A549 treated with dexamethasone at 1 μM for 4 hours (cell line): ENCODE results near the gene REPIN1. TPM values are rescaled to one million over a fixed set of nuclear protein-coding genes. Genes with fewer than 3 reads are reported as not detected.

ENCODE experiments used
- total RNA-seq: library from RNA; stranded (reverse); fragments of 200-300 nt; extraction: Qiagen RNA extraction; gene quantifications from 5 replicates; pipeline ENCODE4 v1.2.3, GENCODE V29; 2022

REPIN1 gene
- total RNA-seq: 62.7 to 82.7 TPM (median 76.0 TPM) in 5 replicates

DNA sequence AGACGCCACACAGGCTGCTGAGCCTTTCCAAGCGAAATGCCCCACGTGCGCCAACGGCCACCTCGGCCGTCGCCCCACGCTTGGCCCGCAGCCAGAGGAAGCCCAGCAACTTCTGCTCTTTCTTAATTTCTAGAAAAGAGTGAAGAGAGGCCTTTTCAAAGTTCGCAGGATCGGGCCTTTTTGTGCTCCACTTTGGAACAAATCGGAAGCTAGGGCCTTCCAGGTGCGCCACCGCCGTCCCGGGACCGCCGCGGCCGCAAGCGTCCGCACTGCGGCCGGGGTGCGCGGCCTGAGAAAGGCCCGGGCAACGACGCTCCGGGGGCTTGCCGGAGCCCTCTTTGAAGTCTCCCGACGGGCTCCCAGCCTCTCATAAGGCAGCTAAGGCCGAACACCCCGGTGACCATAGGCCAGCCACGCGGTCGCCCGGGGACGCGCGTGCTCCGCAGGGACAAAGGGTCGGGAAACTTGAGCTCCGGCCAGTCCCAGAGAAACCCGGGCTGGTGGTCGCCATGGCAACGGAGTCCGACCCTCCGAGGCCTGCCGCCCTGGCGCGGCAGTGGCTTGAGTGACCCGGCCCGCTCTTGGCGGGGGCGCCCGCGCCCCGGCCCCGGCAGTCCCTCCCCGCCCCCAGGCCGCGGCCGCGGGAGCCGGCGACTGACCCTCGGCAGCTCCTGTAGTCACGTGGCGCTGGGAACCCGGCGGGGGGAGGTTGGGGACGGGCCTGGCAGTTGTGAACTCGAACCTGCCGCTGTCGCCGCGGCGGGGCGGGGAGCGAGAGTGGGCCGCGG lies at the start of gene REPIN1:
TSS of gene REPIN1 (plus strand) at position 727 of the 788 bp plus-strand sequence. CDS start 890 bp downstream, outside the sequence.

DNA sequence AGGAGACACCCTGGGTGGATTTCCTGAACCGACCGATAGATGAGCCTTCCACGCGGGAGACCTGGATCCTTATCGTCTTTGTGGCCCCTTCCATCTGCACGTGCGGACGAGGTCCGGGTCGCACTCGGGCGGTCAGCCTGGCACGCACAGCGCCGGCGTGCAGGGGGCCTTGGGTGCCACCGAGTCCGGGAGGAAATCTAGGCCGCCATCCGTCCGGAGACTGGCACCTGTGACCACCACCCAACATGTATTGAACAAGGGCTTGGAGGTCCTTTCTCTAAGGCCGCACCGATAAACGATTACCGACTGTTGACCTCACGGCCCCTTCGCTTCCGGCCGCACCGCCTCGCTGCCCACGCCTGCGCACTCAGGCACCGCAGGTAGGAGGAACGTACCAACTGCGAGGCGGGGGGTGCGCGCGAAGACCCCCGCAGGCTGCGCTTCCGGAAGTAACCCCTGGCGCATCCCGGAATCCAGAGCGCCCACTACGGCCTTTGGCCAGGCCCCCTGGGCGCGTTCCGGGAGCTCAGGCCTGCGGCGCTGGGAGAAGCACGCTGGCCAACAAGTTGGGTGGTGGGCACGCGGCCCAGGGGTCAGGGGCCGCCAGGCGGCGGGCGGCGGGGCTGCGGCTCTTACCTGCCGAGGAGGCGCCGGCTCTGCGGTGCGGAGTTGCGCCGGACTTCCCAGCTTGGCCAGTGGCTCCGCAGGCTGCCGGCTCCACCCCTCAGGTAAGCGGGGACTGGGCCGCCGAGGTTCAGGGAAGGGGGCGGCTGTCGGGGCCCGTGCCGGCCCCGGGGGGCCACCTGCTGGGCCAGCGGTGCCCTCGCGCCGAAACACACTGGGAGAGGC lies 45.6 kb upstream of the REPIN1 start, which contains the start of the genes ACTR3C and LRRC61:
TSS of gene ACTR3C (minus strand) at position 713 of the 849 bp plus-strand sequence. CDS start 28,249 bp downstream, outside the sequence.
TSS of gene LRRC61 (plus strand) at position 523 of the 849 bp plus-strand sequence. CDS start 13,507 bp downstream, outside the sequence.

DNA sequence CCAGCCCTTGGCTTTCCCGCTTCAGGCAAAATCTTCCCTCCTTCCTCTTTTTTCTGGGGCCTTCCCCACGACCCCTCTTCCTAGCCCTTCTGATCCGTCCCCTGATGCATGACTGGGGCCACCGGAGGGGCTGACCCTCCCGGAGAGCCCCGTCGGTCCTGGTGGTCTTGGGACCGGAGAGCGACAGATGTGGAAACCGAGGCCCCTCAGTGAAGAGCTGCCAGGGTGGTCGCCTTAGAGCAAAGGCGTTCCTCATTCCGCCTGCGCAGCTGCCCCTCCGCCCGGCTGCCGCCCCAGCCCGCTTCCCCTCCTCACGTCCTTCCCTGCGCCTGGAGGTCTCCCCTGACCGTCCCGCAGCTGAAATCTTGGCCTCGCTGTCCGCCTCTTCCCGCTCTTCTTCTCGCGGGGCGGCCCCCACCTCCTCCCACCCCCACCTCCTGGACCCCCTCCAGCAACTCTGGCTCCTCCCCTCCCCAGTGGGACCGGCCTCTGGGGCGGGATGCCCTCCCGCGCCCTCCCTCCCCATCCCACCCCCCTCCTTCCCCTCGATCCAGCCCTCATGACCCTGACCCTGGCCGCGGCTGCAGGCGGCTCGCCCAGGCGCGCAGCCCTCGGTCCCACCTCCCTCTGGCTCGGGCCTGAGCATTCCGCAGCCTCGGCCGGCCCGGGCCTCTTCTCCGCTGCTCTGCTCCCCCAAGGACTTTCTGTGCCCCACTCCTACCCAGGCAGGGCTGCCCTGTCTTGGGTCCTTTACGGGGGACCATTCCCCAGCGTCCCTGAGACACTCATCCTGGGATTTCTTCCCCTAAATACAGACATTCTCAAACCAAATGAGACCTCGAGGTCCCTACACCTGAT lies 27.1 kb upstream of the REPIN1 start, which contains the start of gene RARRES2:
TSS of gene RARRES2 (minus strand) at position 367 of the 858 bp plus-strand sequence. CDS start 1,020 bp downstream, outside the sequence.

DNA sequence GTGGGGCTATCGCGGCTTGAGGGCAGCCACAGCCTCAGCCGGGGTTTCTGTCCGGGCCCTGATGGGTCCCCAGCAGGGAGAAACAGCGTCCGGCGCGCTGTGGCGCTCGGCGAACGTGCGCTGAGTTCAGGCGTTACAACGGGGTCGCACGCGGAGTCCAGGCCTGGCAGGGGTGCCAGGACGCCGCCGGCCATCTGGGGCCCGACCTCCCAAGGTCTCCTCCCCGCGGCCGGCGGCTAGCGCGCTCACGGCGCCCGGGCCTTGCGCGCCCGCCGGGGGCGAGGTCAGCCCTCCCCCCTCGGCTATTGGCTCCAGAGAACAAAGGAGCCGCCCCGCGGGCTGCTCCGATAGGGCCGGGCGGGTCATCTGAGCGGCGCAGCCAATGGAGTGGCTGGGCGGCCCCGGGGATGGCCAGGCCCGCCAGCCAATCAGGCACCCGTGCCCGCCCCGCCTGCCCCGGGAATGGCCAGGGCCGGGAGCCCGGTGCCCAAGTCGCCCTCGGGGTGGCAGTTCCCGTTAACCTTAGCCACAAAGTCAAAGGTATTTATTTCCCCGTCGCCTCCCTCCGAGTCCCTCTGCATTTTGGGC lies 10.3 kb downstream of the REPIN1 start, which contains the start of gene ZNF775:
TSS of gene ZNF775 (plus strand) at position 478 of the 588 bp plus-strand sequence. CDS start 9,141 bp downstream, outside the sequence.

Other genes with a start within 250 kb of the REPIN1 start
- 0.05 to 0.22 TPM (median 0.06 TPM) in 5 replicates for gene LRRC61, start 45.5 kb upstream of the REPIN1 start, total RNA-seq
- 0.02 to 0.26 TPM (median 0.14 TPM) in 3 of 5 replicates, not detected in the others for gene ACTR3C, start 45.3 kb upstream of the REPIN1 start, total RNA-seq
- gene RARRES2, start 27.2 kb upstream of the REPIN1 start, total RNA-seq: 0.28 TPM in 1 of 5 replicates, not detected in the others
- gene ZNF775, start 10.5 kb downstream of the REPIN1 start, total RNA-seq: 3.7 to 6.8 TPM (median 4.9 TPM) in 5 replicates
- not detected in 5 replicates for gene GIMAP8, start 81.8 kb downstream of the REPIN1 start, total RNA-seq
- not detected in 5 replicates for gene GIMAP7, start 146.1 kb downstream of the REPIN1 start, total RNA-seq
- not detected in 5 replicates for gene GIMAP4, start 198.6 kb downstream of the REPIN1 start, total RNA-seq